ENCODE measurements around the gene SGCD. TPM values are rescaled to one million over a fixed set of nuclear protein-coding genes. Genes with fewer than 3 reads are reported as not detected.

The SGCD gene
- total RNA-seq, 2 experiments from 2014 or later = not detected

DNA sequence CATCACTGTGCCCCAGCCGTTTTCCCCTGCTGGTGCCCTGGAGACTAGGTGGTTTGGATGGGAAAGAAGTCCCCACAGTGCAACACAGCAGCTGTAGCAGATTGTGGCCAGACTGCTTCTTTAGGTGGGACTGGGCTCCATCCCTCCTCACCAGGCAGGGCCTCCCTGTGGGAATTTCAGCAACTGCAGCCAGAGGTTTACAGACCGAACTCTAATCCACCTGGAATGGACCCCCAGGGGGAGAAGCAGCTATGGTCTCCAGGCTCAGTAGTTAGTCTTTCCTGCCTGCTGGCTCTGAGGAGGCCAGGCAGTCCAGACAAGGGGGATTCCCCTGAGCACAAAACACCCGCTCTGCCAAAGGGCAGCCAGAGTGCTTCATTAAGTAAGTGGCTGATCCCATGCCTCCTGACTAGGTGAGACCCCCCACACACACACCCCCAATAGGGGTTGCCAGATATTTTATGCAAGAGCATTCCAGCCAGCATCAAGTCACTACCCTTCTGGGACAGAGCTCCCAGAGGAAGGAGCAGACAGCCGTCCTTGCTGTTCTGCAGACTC lies 188.9 kb downstream of the SGCD start:
- ChIA-PET CTCF (no interaction called here), POLR2A (no interaction called here)
- no peak overlapping the region for H3K27ac ChIP-seq (ENCODE audit: low read depth in 1 of 2, low read length in 2 of 2)

DNA sequence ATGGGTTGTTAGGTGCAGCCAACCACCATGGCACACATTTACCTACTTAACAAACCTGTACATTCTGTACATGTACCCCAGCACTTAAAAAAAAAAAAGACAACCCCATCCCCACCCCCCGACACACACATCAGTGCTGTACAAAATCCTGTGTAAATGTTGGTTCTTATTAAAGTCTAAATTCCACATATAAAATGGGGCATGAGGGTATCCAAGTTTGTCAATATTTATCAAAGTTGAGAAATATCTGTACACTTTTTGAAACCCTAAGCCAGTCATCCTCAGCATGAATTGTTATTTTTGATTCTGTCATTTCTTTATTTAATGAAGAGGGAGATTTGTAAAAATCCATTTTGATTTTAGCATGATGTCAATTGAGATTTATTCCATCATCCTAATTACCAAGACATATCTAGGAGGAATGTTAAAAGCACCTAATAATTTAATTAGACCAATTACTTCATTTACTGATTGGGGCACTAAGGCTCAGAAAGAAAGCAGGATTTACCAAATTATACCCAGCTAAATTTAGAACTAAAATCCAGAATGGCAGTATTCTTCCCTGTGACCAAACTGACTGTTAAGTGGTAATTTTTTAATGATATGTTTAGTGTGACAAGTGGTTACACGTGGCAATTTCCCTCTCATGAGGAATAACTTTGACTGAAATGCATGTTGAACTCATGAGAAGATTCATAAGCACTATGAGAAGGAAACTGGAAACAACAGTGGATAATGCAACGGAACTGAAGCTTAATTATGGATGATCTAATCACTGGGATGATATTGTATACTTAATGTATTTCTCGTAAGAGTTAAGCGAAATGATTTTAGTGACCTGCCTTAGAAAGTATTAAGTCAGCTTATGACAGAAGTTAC lies 195.9 kb downstream of the SGCD start:
- Histone ChIP-seq H3K27me3 (ENCODE audit: control insufficient read depth in 1 of 2, insufficient read depth in 2 of 2, low read length in 2 of 2) (no peaks in the 10 kb centered on the region), H3K9me3 (ENCODE audit: control insufficient read depth in 1 of 2, insufficient read depth in 1 of 2, low read length in 2 of 2) (peaks cover 0 to 3% of the 10 kb centered on the region in 2 experiments), H3K4me3 (ENCODE audit: low read length) (no peak overlapping the region), H3K4me1 (ENCODE audit: insufficient read depth, low read length) (no peaks in the 10 kb centered on the region), H3K27ac (ENCODE audit: low read depth in 1 of 2, low read length in 2 of 2) (no peak overlapping the region), H3K36me3 (ENCODE audit: insufficient read depth, low read length) (no peaks in the 10 kb centered on the region)
- ChIA-PET POLR2A (no interaction called here), CTCF (no interaction called here)
- Mint-ChIP-seq H3K4me3 (no peak overlapping the region), H3K27me3 (no peaks in the 10 kb centered on the region), H3K4me1 (ENCODE audit: low read depth) (no peaks in the 10 kb centered on the region), H3K36me3 (ENCODE audit: low read depth) (no peaks in the 10 kb centered on the region), H3K27ac (no peak overlapping the region), H3K9me3 (peaks cover 7% of the 10 kb centered on the region)
- ATAC-seq (ENCODE audit: poor library complexity) = no peak
- TF ChIP-seq, protein P1, sequence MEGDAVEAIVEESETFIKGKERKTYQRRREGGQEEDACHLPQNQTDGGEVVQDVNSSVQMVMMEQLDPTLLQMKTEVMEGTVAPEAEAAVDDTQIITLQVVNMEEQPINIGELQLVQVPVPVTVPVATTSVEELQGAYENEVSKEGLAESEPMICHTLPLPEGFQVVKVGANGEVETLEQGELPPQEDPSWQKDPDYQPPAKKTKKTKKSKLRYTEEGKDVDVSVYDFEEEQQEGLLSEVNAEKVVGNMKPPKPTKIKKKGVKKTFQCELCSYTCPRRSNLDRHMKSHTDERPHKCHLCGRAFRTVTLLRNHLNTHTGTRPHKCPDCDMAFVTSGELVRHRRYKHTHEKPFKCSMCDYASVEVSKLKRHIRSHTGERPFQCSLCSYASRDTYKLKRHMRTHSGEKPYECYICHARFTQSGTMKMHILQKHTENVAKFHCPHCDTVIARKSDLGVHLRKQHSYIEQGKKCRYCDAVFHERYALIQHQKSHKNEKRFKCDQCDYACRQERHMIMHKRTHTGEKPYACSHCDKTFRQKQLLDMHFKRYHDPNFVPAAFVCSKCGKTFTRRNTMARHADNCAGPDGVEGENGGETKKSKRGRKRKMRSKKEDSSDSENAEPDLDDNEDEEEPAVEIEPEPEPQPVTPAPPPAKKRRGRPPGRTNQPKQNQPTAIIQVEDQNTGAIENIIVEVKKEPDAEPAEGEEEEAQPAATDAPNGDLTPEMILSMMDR (IDR thresholded peaks at IDR 0.05) = no peak
- intact Hi-C loops (cut with DNase I, micrococcal nuclease) = no loop called here
- DNase-seq = no peak

More for the DNA sequence above, 188.9 kb downstream of the SGCD start:
- DNase-seq = no peak
- Mint-ChIP-seq H3K4me1 (ENCODE audit: low read depth) (no peaks in the 10 kb centered on the region), H3K36me3 (ENCODE audit: low read depth) (no peaks in the 10 kb centered on the region), H3K4me3 (no peak overlapping the region), H3K9me3 (peaks cover 12% of the 10 kb centered on the region), H3K27ac (no peak overlapping the region), H3K27me3 (peaks cover 7% of the 10 kb centered on the region)
- no peak overlapping the region for H3K4me3 ChIP-seq (ENCODE audit: low read length)
- no peaks in the 10 kb centered on the region for H3K36me3 ChIP-seq (ENCODE audit: insufficient read depth, low read length)
- ATAC-seq (ENCODE audit: poor library complexity) = no peak
- intact Hi-C loops (cut with DNase I, micrococcal nuclease) = no loop called here
- TF ChIP-seq, protein P1 (IDR thresholded peaks at IDR 0.05) = no peak
- H3K4me1 ChIP-seq (ENCODE audit: insufficient read depth, low read length) = no peaks in the 10 kb centered on the region
- peaks cover 0 to 4% of the 10 kb centered on the region in 2 experiments for H3K27me3 ChIP-seq (ENCODE audit: control insufficient read depth in 1 of 2, insufficient read depth in 2 of 2, low read length in 2 of 2)
- H3K9me3 ChIP-seq (ENCODE audit: control insufficient read depth in 1 of 2, insufficient read depth in 1 of 2, low read length in 2 of 2) = no peaks in the 10 kb centered on the region

DNA sequence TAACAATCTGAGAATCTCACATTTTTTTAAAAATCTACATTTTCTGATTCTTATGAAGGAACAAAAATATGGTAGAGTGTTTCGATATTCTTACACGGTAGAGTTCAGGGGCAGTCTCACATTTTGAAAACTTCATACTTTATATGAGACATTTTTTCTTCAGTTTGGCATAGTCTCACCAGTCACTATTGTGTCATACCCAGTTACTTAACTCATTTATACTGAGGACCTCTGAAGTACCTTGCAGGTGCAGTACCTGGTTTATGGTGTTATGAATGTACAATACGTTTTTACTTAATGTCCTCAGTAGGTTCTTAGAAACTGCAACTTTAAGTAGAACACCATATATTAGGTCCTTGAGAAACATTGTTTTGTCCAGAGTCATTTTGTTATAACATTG lies 196.6 kb downstream of the SGCD start:
- H3K27me3 Mint-ChIP-seq = no peaks in the 10 kb centered on the region
- no peak overlapping the region for H3K4me3 ChIP-seq (ENCODE audit: low read length)
- no peak overlapping the region for H3K27ac ChIP-seq (ENCODE audit: low read depth in 1 of 2, low read length in 2 of 2)
- ATAC-seq (ENCODE audit: poor library complexity) = no peak
- H3K9me3 ChIP-seq (ENCODE audit: control insufficient read depth in 1 of 2, insufficient read depth in 1 of 2, low read length in 2 of 2) = peaks cover 0 to 3% of the 10 kb centered on the region in 2 experiments
- H3K9me3 Mint-ChIP-seq = peaks cover 6% of the 10 kb centered on the region
- TF ChIP-seq, protein P1 (IDR thresholded peaks at IDR 0.05) = no peak
- H3K27me3 ChIP-seq (ENCODE audit: control insufficient read depth in 1 of 2, insufficient read depth in 2 of 2, low read length in 2 of 2) = no peaks in the 10 kb centered on the region
- no peaks in the 10 kb centered on the region for H3K4me1 ChIP-seq (ENCODE audit: insufficient read depth, low read length)
- intact Hi-C loops (cut with DNase I, micrococcal nuclease) = no loop called here
- ChIA-PET CTCF (no interaction called here), POLR2A (no interaction called here)
- no peaks in the 10 kb centered on the region for H3K4me1 Mint-ChIP-seq (ENCODE audit: low read depth)
- no peaks in the 10 kb centered on the region for H3K36me3 ChIP-seq (ENCODE audit: insufficient read depth, low read length)
- no peaks in the 10 kb centered on the region for H3K36me3 Mint-ChIP-seq (ENCODE audit: low read depth)
- H3K27ac Mint-ChIP-seq = no peak overlapping the region
- DNase-seq = no peak
- H3K4me3 Mint-ChIP-seq = no peak overlapping the region

Data from CD4-positive, alpha-beta T cell (primary cell).